GM19467 (cell line): ENCODE data around the gene PFKFB2.

Experiments
- ATAC-seq: cut with Tn5 transposase; IDR thresholded peaks from one replicate; pipeline ENCODE4 v1.9.1; 2021; ENCODE audit warnings: mild to moderate bottlenecking, moderate library complexity; ENCODE audit not compliant: unreplicated experiment

PFKFB2 gene

DNA sequence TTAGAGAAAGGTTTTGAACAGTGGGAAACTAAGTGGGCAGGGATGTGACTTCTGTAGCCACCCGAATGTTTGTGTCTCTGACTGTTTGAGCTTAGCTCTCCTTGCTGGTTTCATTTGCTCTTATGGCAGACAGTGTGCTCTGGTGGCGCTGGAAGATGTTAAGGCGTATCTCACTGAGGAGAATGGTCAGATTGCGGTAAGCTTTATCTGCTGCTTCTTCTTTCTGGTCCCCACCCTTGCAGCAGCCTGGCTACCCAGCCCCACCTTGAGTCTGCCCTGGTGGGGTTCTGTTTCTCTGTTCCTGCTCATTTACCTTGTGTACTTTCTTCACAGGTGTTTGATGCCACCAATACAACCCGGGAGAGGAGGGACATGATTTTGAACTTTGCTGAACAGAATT, 9.9 kb downstream of the PFKFB2 start:
- no peak for ATAC-seq

DNA sequence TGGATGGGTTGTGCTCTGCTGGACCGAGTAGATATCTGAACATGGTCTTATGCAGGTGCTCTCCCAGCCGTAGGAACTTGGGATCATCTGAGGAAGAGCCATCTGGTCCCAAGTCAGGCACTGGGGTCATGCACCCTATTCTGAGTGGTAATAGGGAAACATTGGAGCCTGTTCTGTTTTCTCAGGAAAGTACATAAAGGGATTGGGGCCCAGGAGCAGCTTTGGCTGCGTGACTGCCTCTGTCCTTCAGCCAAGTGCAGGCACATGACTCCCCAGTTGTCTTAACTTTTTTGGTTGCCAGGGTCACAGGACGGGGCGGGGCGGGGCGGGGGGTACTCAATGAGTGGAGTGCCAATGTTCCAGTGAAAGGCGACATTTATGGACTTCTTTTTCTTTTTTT, 11.5 kb downstream of the PFKFB2 start:
- no peak for ATAC-seq

DNA sequence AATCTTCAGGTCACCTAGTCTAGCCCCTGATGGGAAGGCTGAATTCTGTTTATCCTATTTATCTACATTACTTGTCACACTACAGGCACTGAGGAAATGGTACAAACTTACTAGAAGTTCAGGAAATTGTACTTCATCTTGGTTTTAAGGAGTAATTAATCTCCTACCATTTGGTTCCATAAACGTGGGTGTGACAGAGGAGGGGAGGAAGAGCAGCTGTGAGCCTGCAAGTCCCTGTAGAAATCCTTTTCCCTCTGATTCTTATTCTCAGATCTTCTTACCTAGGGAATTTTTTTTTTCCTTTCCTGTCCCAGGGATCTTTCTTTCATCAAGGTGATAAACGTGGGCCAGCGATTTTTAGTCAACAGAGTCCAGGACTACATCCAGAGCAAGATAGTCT, 14.1 kb downstream of the PFKFB2 start:
- no peak for ATAC-seq

DNA sequence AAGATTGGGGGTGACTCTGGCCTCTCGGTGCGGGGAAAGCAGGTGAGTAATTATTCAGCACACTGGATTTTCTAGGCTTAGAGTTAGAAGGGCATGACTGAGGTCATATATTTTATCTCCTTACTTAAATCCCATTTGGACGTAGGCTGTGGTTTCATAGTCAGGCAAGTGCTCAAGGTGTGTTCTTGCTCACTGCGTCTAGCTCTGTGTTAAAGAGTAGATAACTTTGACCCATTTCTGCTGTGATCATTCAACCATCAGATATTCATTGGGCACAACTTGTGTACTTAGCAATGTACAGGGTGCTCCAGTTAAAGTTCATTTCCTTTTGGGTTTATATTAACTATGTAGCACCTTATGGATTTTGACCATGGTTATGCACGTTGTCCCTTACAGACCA, 14.6 kb downstream of the PFKFB2 start:
- no peak for ATAC-seq

DNA sequence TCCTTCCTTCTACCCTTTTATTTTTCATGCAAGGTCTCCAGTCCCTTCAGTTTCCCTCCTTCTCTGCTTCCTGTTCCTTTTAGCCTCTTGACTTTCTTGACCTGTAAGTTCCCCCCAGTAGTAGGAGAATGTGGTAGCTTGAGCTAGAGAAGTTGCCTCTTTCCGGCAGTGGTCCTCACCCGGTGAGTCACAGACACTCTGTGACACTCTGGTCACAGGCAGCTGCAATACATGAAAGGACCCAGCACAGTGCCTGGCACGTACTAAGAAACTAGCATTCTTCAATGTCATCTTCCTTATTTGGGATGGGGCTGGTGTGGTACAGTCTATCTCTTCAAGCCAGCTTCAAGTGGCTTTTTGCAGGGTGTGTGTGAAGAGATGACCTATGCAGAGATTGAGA, 16.0 kb downstream of the PFKFB2 start:
- no peak for ATAC-seq

DNA sequence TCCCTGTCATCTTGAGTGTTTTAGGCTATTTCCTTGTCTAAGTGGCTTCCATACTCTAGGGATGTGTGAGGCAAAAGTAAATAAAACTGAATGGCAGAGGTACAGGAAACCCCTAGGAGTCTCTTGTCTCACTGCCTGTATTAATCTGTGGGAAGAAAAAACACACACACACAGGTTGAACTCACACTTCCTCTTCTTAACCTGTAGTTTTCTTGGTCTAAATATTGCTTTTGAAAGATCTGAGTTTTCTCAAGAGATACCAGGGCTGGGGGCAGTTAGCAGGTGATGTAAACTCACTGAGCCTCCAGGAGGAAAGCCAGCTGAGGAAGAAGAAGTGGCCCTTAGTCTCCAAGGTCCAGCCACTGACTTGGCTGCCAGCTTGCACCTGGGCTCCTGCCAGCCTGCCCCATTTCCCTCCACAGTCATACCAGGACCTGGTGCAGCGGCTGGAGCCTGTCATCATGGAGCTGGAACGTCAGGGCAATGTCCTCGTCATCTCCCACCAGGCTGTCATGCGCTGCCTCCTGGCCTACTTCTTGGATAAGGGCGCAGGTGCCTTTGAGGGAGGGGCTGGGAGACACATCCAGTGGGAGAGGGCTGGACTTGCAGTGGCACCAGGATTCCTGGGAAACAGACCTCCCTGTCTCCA, 16.9 kb downstream of the PFKFB2 start:
- no peak for ATAC-seq

DNA sequence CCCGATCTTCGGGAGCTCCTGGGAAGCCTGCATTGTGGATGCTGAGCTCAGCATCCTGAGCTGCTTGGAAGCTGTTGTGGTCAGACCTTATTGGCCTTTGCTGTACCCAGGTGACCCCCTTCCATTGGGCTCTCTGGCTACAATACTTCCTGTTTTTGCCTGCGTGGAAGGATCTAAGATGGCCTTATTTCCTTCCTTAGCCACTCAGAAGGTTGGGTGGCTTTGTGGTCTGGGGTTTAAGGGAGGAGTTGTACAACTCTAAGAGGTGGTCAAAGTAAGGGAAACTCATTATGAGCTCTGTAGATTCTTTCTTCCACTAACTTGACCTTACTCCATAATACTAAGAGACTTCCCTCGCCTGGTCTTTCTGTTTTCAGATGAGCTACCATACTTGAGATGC, 17.7 kb downstream of the PFKFB2 start:
- no peak for ATAC-seq

DNA sequence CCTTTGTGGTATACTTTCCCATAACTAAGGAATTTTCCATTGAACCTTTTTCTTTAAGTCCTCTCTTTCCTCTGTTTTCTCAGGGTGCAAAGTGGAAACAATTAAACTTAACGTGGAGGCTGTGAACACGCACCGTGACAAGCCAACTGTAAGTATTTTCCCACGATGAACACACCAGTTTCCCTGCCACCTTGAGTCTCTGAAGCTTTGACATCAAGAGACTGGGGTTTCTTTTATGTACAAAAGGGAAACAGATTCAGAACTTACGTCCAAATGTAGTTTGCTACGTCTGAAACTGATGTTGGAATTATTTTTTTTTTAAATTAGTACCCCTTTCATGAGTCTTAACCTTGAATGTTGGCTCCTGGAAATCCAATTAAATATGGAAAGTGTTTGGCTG, 18.4 kb downstream of the PFKFB2 start:
- ATAC-seq, result no peak

DNA sequence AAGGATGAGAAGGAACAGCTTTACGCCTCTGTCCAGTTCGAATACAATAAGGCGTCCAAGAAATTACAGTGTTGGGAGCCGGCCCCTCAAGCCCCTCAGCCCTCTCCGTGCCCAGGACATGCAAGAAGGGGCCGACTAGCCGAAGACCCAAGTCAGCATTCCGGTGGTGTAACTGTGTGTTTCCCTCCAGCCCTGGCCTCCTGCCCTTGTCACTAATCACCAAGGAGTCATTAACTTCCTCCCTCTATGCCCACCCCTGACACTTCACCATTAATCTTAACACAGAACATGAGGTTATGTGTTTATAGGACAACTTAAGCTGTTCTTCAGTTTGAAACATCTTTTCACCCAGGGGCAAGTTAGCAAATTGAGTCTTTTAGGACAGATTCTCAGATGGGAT, 19.2 kb downstream of the PFKFB2 start:
- no peak for ATAC-seq

DNA sequence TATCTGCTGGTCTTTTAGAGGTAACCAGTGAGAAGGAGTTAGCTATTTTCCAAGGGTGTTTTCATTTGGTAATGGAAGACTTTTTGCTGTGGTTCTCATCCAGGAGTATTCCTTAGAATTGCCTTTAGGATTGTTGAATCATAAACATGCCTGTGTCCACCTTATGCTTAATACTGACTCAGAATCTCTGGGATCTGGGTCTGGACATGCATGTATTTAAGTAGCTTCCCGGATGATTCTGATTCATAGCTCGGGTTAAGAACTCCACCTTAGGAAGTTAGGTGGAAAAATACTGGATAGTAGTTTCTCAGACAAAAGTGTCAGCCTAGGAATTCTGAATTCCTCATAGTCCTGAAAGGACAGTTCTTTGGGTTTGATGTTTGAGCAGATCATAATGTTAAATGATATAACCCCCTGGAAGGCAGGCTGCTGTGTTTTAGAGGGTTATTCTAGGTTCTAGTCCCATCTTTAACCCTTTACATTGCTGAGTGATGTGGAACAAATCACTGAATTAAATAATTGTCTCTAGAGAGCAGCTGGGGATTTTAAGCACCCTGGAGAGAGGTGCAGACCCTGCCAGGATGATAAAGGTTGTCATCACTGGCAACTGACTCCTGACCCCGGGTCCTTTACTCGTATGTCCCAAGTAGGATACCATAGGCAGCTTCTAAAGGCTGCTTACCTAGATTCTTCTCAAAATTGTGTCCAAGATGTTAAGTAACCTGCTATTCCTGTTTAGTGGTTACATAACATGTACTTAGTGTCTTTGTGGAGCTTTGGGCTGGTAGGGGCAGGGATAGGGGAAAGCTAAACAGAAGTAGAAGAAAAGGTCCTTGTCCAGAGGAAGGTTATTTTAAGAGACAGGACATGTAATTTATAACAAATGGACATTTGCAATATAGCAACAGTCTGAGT, 21.1 kb downstream of the PFKFB2 start:
- ATAC-seq, result no peak

DNA sequence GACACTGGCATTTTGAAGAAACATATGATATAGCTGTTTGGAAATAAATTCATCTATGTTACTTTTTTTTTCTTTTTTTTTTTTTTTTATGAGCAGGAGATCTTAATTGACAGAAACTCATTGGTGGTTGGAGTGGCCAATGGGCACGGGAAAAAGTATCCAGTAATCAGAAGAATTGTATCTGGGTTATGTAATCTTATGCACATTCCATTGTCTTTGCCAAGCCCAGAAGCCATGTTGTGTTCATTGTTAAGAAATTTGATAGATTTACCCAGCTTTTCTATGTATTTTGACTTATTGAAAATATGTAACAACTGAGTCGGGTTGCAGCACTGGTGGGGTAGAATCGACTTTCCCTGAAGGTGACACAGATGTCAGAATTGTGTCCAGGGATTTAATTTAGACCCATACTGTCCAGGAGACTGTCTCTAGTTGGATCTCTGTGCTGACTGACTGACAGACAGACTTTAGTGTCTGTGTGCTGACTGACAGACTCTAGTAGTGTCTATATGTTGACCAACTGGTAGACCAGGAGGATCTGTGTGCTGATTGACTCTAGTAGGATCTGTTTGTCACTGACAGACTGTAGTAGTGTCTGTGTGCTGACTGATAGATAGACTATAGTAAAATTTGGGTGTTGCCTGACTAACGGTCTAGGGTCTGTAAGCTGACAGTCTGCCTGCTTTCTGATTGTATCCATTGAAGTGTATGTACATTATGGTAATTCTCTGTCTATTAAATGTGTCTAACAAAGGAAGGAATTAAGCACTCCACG, 23.3 kb downstream of the PFKFB2 start:
- ATAC-seq, result no peak

DNA sequence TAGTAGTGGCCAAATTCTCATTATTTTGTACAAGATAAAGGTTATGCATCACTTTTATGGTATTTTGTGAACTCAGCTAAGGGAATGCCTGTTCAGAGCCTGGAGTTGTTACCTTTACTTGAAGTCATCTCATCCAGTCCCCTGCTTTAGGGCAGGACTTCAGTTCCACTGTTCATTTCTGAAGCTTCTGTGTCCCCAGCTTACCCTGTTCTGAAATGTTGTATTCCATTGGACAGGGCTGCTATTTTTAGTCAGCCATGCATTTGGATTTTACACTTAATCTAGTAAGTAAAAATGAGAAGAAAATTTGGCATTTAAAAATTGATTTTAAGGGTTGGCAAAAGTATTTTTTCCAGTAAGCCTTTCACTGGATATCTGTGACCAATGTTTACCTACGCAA, 23.9 kb downstream of the PFKFB2 start:
- ATAC-seq, result no peak

DNA sequence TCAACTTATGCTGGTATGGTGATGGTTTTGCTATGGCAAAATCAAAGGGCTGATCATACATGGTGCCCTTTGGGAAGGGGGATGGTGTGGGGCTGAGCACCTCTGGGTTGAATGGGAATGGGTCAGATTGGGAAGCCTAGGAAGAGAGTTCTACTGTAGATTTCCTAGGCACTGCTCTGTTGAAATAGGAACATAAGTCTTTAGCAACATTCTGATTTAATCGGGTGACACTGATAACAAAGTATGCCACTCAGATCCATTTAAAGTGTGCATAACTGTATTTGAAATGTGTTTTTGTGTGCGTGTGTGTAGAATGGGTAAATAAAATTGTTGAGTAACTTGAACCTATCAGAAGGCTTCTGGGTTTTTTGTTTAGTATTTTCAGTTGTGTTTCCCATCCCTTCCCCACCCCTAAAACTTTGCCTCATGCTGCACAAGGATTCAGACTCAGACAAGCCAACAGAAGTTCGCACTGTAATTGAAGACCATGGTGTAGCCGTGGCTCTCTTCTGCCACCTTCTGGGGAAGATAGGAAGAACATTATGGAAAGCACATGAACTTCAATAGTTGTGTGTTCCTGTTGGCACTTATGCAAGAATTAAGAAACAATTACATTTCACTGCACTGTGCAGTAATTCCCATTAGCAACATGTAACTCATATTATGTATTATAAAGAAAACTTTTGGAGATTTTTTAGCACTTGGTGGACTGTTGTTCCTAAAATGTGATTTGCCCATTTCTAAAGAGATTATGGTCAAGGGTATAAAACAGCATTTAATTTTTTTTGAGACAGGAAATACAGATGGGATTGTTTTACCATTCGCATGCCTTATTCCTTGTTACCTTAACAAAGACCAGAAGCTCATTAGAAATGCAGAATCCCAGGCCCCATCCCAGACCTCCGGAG, 24.6 kb downstream of the PFKFB2 start:
- ATAC-seq, result no peak

DNA sequence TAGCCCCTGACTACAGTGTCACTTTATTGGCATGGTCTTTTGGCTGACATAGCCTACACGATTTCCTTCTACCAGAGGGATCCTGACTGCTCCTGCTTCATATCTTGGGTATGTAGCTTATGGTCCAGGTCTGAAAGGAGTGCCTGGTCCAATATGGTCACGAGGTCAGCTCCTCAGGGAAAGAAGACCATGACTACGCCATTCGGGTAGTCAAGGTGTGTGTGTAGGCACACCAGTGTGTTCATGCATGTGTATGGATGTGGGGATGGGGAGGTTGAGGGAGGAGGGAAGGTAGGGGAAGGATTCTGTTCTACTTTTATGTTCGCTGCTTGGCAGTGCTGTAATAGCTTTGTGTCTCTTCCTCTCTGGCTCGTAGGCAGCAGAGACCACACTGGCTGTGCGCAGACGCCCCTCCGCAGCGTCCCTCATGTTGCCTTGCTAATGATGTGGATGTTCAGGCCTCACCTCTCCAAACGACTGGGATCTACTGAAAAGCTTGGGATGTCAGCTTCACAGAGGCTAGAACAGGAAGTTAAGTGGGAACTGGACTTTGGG, 25.6 kb downstream of the PFKFB2 start:
- ATAC-seq, result no peak

DNA sequence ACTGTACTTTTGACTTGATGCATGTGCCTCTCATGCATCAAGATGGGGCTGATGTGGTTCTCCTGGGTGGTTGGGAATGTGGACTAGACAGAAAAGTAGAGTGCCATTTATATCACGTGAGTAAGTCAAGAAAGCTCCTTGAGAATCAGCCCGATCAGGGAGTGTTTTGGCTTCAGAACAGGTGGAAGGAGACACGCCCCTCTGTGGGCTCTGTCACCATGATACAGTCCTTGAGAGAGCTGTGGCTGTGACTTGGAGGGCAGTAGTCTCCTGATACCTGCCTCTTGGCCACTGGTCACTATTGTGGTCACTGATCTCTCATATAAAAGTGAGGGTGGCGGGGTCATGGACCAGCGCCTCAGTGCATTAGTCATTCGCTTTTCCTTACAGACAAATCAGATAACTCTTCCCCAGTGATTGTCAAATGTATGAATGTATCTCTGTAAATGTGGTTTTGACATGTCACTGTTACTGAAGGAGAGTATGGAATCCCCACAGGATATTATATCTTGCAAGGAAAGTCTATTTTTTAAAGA, 26.7 kb downstream of the PFKFB2 start:
- no peak for ATAC-seq

DNA sequence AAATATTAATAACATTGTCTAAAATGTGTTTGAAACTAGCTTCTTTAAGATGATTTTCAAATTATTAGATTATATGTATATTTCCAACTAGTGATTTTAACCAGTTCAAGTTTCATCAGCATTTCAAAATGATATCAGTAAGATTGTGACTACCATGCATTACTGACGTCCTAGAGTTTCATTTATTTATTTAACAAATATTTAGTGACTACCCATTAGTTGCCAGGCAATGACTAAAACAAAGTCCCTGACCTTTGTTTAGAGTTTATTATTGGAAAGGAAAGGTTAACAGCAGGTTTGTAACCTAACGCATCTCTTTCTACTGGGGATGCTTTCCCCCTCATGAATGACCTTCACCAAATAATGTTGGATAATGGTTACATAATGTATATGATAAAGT, 28.0 kb downstream of the PFKFB2 start:
- ATAC-seq, result no peak

DNA sequence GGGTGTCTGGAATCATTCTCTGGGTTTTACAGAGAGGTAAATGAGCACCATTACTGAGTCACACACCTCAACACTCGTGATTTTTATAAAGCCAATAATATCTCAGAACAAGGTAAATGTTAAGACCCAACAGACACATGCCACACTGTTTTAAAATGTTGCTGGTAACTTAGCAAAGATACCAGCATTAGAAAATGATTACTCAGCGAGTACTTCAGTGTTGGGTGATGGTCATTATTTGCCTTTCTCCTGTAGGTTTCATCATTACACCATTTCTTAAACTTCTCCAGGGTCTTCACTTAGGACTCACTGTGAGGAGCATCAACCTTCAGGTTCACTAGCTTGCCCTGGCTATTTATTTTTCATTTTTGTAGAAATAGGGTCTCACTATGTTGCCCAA, 28.7 kb downstream of the PFKFB2 start:
- no peak for ATAC-seq

DNA sequence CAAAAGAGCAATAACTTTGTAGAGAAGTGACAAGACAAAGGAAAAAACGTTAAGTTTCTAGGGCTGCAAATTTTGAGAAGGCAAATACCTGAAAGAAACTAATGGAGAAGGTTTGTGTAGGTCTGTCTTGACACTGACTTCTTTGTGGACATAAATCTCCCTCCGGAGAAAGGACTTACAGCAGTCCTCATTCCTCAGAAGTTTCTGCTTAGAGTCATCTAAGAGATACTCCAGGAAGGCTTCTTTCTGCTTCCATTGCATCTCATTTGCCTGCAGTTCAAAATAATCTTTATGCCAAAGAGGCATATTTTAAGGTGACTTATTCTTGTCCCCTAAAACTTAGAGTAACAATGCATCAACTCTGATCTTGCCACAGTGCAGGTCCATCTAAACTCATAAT, 31.2 kb downstream of the PFKFB2 start:
- no peak for ATAC-seq

DNA sequence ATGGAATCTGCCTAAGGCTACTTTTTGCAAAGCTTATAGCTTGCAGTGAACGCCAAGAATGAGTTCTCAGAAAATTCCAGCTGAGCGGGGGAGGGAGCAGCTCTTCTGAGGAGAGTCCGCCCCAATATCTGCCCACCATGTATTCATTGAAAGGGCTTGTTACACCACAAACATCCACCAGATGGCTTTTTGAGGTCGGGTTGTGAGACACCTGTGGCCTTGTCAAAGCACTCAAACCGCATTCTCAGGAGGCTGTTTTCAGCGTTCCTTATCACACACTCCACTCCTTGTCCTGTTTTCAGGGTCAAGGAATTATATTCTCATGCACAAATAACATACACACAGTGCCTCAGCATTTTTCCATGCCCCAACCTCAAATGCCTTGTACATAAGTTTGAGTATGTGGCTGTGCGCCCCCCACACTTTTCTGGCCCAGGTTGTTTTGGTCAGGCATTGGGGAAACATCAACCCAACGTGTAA, 31.7 kb downstream of the PFKFB2 start:
- ATAC-seq, result no peak

DNA sequence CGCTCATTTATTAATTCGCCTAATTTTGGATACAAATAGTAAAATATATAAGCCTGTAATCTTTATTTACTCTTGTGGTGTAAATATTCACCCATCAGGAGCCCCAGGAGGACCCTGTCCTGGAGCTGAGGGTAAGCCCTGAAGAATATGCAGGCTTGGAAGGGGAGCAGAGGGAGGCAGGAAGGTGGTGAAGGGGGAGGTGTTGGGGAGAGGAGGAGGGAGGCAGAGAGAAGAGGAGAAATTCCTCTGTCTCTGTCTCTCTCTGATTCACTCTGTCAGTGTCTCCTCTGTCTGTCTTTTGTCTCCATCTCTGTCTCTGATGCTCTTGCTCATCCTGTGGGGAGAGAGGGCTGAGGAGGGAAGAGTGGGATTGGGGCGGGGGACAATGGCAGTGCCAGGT, 32.8 kb downstream of the PFKFB2 start:
- no peak for ATAC-seq
